ENCODE measurements around the gene ACTL7A. TPM values are rescaled to one million over a fixed set of nuclear protein-coding genes. Genes with fewer than 3 reads are reported as not detected.

The ACTL7A gene
- total and polyA plus RNA-seq, 10 donors = not detected

DNA sequence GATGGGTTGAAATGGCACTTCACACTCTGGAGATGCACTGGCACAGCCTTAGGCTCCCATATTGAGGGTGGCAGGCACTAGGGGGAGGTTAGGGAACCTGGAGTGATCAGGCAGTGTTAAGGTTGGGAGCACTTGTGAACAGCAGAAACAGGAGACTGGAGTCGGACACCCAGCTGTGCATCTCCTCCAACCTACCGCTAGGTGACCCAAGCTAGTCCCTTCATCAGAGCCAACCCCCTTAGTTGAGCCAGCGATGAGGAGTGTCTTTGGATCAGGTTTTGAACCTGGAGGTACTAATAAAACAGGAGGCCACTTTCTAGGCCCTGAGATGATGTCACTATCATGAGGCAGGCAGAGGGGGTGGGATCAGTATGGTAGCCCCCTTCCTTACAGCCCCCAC lies 8.0 kb upstream of the ACTL7A start:
- H3K36me3 ChIP-seq = no peaks in the 10 kb centered on the region
- 90 to 100% (median 95%) methylated on average over 3 of the region's 3 CpGs for WGBS, 5 donors
- H3K4me1 ChIP-seq = no peaks in the 10 kb centered on the region
- DNase-seq = no peak
- H3K27me3 ChIP-seq (replicated peaks in 1 of 7) = no peaks in the 10 kb centered on the region
- TF ChIP-seq POLR2A (IDR thresholded peaks at IDR 0.05) (no peak), POLR2AphosphoS5 (IDR thresholded peaks at IDR 0.05) (no peak)
- TF ChIP-seq, protein P1, sequence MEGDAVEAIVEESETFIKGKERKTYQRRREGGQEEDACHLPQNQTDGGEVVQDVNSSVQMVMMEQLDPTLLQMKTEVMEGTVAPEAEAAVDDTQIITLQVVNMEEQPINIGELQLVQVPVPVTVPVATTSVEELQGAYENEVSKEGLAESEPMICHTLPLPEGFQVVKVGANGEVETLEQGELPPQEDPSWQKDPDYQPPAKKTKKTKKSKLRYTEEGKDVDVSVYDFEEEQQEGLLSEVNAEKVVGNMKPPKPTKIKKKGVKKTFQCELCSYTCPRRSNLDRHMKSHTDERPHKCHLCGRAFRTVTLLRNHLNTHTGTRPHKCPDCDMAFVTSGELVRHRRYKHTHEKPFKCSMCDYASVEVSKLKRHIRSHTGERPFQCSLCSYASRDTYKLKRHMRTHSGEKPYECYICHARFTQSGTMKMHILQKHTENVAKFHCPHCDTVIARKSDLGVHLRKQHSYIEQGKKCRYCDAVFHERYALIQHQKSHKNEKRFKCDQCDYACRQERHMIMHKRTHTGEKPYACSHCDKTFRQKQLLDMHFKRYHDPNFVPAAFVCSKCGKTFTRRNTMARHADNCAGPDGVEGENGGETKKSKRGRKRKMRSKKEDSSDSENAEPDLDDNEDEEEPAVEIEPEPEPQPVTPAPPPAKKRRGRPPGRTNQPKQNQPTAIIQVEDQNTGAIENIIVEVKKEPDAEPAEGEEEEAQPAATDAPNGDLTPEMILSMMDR (IDR thresholded peaks at IDR 0.05 in 8 of 11, conservative IDR thresholded peaks at IDR 0.05 in 3 of 11) = no peak
- H3K27ac ChIP-seq = no peak overlapping the region
- no peaks in the 10 kb centered on the region for H3K9me3 ChIP-seq
- intact Hi-C loops (cut with DNase I; ENCODE audit: low total_unique reads) = no loop called here
- H3K4me3 ChIP-seq = no peak overlapping the region

GRCh38 chr9:108854641-108855528 lies 7.2 kb upstream of the ACTL7A start:
- TF ChIP-seq POLR2A (IDR thresholded peaks at IDR 0.05) = no peak
- TF ChIP-seq POLR2AphosphoS5 (IDR thresholded peaks at IDR 0.05) = no peak
- TF ChIP-seq, protein P1 (IDR thresholded peaks at IDR 0.05 in 8 of 11, conservative IDR thresholded peaks at IDR 0.05 in 3 of 11) = no peak
- Histone ChIP-seq H3K4me1 (no peaks in the 10 kb centered on the region), H3K9me3 (no peaks in the 10 kb centered on the region), H3K4me3 (no peak overlapping the region), H3K36me3 (no peaks in the 10 kb centered on the region), H3K27ac (no peak overlapping the region), H3K27me3 (replicated peaks in 1 of 7) (no peaks in the 10 kb centered on the region)
- DNase-seq = no peak
- WGBS, 5 donors = 92 to 97% (median 94%) methylated on average over 40 to 59 of the region's 59 CpGs
- intact Hi-C loops (cut with DNase I; ENCODE audit: low total_unique reads) = no loop called here

DNA sequence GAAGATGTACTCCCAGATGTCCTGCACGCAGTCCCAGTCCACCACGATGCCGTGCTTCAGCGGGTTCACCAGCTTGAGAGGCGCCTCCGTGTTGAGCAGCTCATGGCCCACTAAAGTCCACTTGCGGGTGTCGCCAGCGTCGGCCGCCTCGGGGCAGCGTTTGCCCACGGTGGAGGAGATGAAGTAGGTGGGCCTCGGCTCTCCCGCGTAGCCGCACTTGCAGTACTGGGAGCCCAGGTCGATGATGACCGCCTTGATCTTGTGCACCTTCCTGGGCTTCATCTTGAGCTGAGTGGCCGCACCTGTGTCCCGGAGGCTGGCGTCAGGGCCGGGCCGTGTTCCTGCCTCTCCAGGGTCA lies 6.6 kb upstream of the ACTL7A start:
- DNase-seq = no peak
- WGBS, 5 donors = 94 to 97% (median 95%) methylated on average over 15 to 25 of the region's 25 CpGs
- intact Hi-C loops (cut with DNase I; ENCODE audit: low total_unique reads) = no loop called here
- TF ChIP-seq POLR2AphosphoS5 (IDR thresholded peaks at IDR 0.05) (no peak), POLR2A (IDR thresholded peaks at IDR 0.05) (no peak)
- TF ChIP-seq, protein P1 (IDR thresholded peaks at IDR 0.05 in 8 of 11, conservative IDR thresholded peaks at IDR 0.05 in 3 of 11) = no peak
- Histone ChIP-seq H3K4me1 (no peaks in the 10 kb centered on the region), H3K27ac (no peak overlapping the region), H3K27me3 (replicated peaks in 1 of 7) (no peaks in the 10 kb centered on the region), H3K4me3 (no peak overlapping the region), H3K36me3 (no peaks in the 10 kb centered on the region), H3K9me3 (no peaks in the 10 kb centered on the region)

GRCh38 chr9:108855888-108856287 lies 6.2 kb upstream of the ACTL7A start, which contains the start of gene ACTL7B:
Gene ACTL7B (minus strand): TSS chr9:108855986. CDS start chr9:108855930, 56 bp downstream.
- 69 to 89% (median 82%) methylated on average over 5 to 7 of the region's 7 CpGs for WGBS, 5 donors
- intact Hi-C loops (cut with DNase I; ENCODE audit: low total_unique reads) = no loop called here
- TF ChIP-seq POLR2AphosphoS5 (IDR thresholded peaks at IDR 0.05) = no peak
- TF ChIP-seq POLR2A (IDR thresholded peaks at IDR 0.05) = no peak
- TF ChIP-seq, protein P1 (IDR thresholded peaks at IDR 0.05 in 8 of 11, conservative IDR thresholded peaks at IDR 0.05 in 3 of 11) = no peak

More at GRCh38 chr9:108855888-108856287, 6.2 kb upstream of the ACTL7A start, which contains the start of gene ACTL7B:
- H3K27me3 ChIP-seq (replicated peaks in 1 of 7) = no peaks in the 10 kb centered on the region
- H3K27ac ChIP-seq = no peak within 1 kb of the TSS
- H3K4me3 ChIP-seq = no peak within 1 kb of the TSS
- H3K36me3 ChIP-seq = no peaks in the 10 kb centered on the region
- no peak for DNase-seq
- H3K9me3 ChIP-seq = no peaks in the 10 kb centered on the region
- no peaks in the 10 kb centered on the region for H3K4me1 ChIP-seq
